GM19397 (cell line): ENCODE data around the gene STMN3.
A peak's percentile ranks its signal among the peaks of the same experiment; 100 is the strongest.
"Not testable (repeated sequence)": the region's sequence is repeated elsewhere in the genome, so short reads cannot be mapped to it uniquely, and the experiment has no call there.

ENCODE experiments used
- ATAC-seq: cut with Tn5 transposase; IDR thresholded peaks from one replicate; pipeline ENCODE4 v1.9.1; 2021; ENCODE audit warnings: mild to moderate bottlenecking, moderate library complexity; ENCODE audit not compliant: unreplicated experiment

STMN3 gene

GRCh38 chr20:63657937-63658748 lies 4.9 kb upstream of the STMN3 start, which contains the start of gene RTEL1:
TSS of gene RTEL1 (plus strand) at chr20:63658312. CDS start at chr20:63659403, 1,091 bp downstream.
- peak; percentile 84 for ATAC-seq

GRCh38 chr20:63657260-63657936 lies 4.2 kb upstream of the STMN3 start:
- ATAC-seq, result no peak

- no peak for ATAC-seq
Observed at GRCh38 chr20:63656451-63656850, 3.2 kb upstream of the STMN3 start.

- ATAC-seq, result no peak
Observed at GRCh38 chr20:63655249-63655648, 2.0 kb upstream of the STMN3 start.

- ATAC-seq, result no peak
Observed at GRCh38 chr20:63653974-63654668, 897 bp upstream of the STMN3 start.

GRCh38 chr20:63652192-63652980 lies 838 bp downstream of the STMN3 start:
- no peak for ATAC-seq

- ATAC-seq, result no peak
Observed at GRCh38 chr20:63651942-63652191, 1.4 kb downstream of the STMN3 start.

GRCh38 chr20:63650486-63650885 lies 2.7 kb downstream of the STMN3 start:
- ATAC-seq, result not testable (repeated sequence)

GRCh38 chr20:63648895-63649589 lies 4.2 kb downstream of the STMN3 start:
- no peak for ATAC-seq

- ATAC-seq, result no peak
Observed at GRCh38 chr20:63648190-63648589, 5.0 kb downstream of the STMN3 start.

GRCh38 chr20:63645218-63645617 lies 8.0 kb downstream of the STMN3 start:
- no peak for ATAC-seq

- no peak for ATAC-seq
Observed at GRCh38 chr20:63643946-63644345, 9.3 kb downstream of the STMN3 start.

GRCh38 chr20:63643499-63643898 lies 9.7 kb downstream of the STMN3 start:
- ATAC-seq, result no peak

- ATAC-seq, result no peak
Observed at GRCh38 chr20:63642527-63643247, 10.5 kb downstream of the STMN3 start.

GRCh38 chr20:63641792-63642523 lies 11.3 kb downstream of the STMN3 start:
- peak; percentile 71 for ATAC-seq

GRCh38 chr20:63641146-63641791 lies 12.0 kb downstream of the STMN3 start:
- ATAC-seq, result peak; percentile 27

- ATAC-seq, result peak; percentile 7
Observed at GRCh38 chr20:63640686-63641085, 12.5 kb downstream of the STMN3 start.

- no peak for ATAC-seq
Observed at GRCh38 chr20:63640086-63640485, 13.1 kb downstream of the STMN3 start.
